K562 (cell line): ENCODE measurements around the gene ACSL6. TPM values are rescaled to one million over a fixed set of nuclear protein-coding genes. Genes with fewer than 3 reads are reported as not detected.

Source experiments
- CBX8 ChIP-seq: fragments of 200-600 bp; sonication (generic); IDR thresholded peaks from 2 replicates; pipeline ENCODE4 v1.6.1; 2012; ENCODE audit warnings: borderline replicate concordance, mixed run types, low read depth, mild to moderate bottlenecking, moderate library complexity, mixed read lengths, low read length, control low read depth, inconsistent platforms; ENCODE audit not compliant: poor library complexity, severe bottlenecking; ENCODE audit errors: extremely low read depth
- CEBPG ChIP-seq, 3 experiments: fragments of 200-800 bp in 1 of 3; sonication (Bioruptor generic) in 1 of 3; sonication (generic) in 1 of 3; formaldehyde crosslinking in 1 of 3; IDR thresholded peaks in 2 of 3; conservative IDR thresholded peaks in 1 of 3; 2 replicates each; pipeline versions ENCODE4 v1.6.1 to v1.8.0; 2016 to 2022; ENCODE audit warnings: missing compliant biosample characterization in 2 of 3, missing genetic modification characterization in 2 of 3, mild to moderate bottlenecking in 1 of 3, missing genetic modification reagents in 1 of 3
- ETS1 ChIP-seq: conservative IDR thresholded peaks from 2 replicates; pipeline ENCODE4 v1.6.1; 2011; ENCODE audit warnings: low read depth, mild to moderate bottlenecking, low read length; ENCODE audit not compliant: control insufficient read depth
- FOXA3 ChIP-seq, 2 experiments: fragments of 450-650 bp in 1 of 2; sonication (generic) in 1 of 2; formaldehyde crosslinking; IDR thresholded peaks in 1 of 2; conservative IDR thresholded peaks in 1 of 2; 2 replicates each; pipeline versions ENCODE4 v1.4.0 to v1.8.0; 2020 to 2022; ENCODE audit warnings: mild to moderate bottlenecking in 2 of 2, missing genetic modification reagents in 1 of 2
- JUND ChIP-seq, 2 experiments: IDR thresholded peaks; 2 replicates in 1 of 2; 3 replicates in 1 of 2; pipeline ENCODE4 v1.6.1; 2011; ENCODE audit warnings: borderline replicate concordance in 2 of 2, low read depth in 2 of 2, low read length in 2 of 2, improper control_type of control experiment in 1 of 2, missing biosample characterization in 1 of 2, missing genetic modification characterization in 1 of 2, missing genetic modification reagents in 1 of 2
- NBN ChIP-seq: fragments of 450-650 bp; IDR thresholded peaks from 2 replicates; pipeline ENCODE4 v1.6.1; 2016; ENCODE audit warnings: low read depth, mild to moderate bottlenecking
- RNF2 ChIP-seq: sonication (generic); IDR thresholded peaks from 2 replicates; pipeline ENCODE4 v1.6.1; 2016
- YBX1 ChIP-seq: fragments of 450-650 bp; IDR thresholded peaks from 2 replicates; pipeline ENCODE4 v1.7.1; 2016; ENCODE audit warnings: mild to moderate bottlenecking
- ZMIZ1 ChIP-seq, 2 experiments: fragments of 150-350 bp in 1 of 2; IDR thresholded peaks; 2 replicates each; pipeline ENCODE4 v1.6.1; 2012 to 2016; ENCODE audit warnings: low read depth in 2 of 2, low read length in 2 of 2, mild to moderate bottlenecking in 1 of 2, moderate library complexity in 1 of 2
- ZNF23 ChIP-seq: fragments of 250-450 bp; sonication (Bioruptor Pico); IDR thresholded peaks from 2 replicates; pipeline ENCODE4 v1.4.0; 2020; ENCODE audit warnings: mild to moderate bottlenecking
- ZNF282 ChIP-seq: sonication (generic); formaldehyde crosslinking; IDR thresholded peaks from 2 replicates; pipeline ENCODE4 v1.8.1; 2023; ENCODE audit warnings: missing genetic modification reagents
- polyA plus RNA-seq, 8 experiments: library from polyadenylated mRNA; depleted of rRNA in 4 of 8; stranded (reverse) in 5 of 8; unstranded in 3 of 8; fragments of >200 nt; fragmentation: Nextera tagmentation in 2 of 8; fragmentation: Illumina TruSeq in 1 of 8; extraction: Ambion mirVana in 2 of 8; extraction: Trizol in 1 of 8; gene quantifications; 2 replicates each; pipeline versions ENCODE4 v1.2.1 to v1.2.3, GENCODE V29; 2011 to 2014; ENCODE audit warnings: inconsistent platforms in 1 of 8, missing spikeins in 1 of 8
- total RNA-seq, 7 experiments: library from RNA; depleted of rRNA in 6 of 7; stranded (reverse); fragments of >200 nt in 6 of 7; fragmentation: Illumina TruSeq in 2 of 7; extraction: Trizol in 2 of 7; gene quantifications; 2 replicates each; pipeline versions ENCODE4 v1.2.1 to v1.2.3, GENCODE V29; 2011 to 2021; ENCODE audit warnings: low replicate concordance in 1 of 7

The ACSL6 gene
- total and polyA plus RNA-seq, 9 of the 15 experiments (the other 6 are each of a cell fraction or from before 2014, with no cell fraction given), result 0.50 to 1.5 (median 0.69) TPM

GRCh38 chr5:131996210-131997025 is 15.0 kb downstream of the ACSL6 start (continued):
- TF ChIP-seq ZNF282 (CRISPR knock-in tag) (no peak), ETS1 (no peak), JUND (IDR thresholded peaks at IDR 0.05; ENCODE audit: borderline replicate concordance, low read depth, low read length) (peak; percentile 58; the same call in 1 of the 2 replicates), JUND (tag; IDR thresholded peaks at IDR 0.05; ENCODE audit: borderline replicate concordance, low read depth, low read length) (peak; percentile 3; the same call in 1 of the 3 replicates), RNF2 (0 out of 2 replicates have a peak, but pooled peaks have one; percentile 68), NBN (peak; percentile 94), CEBPG (CRISPR knock-in tag; IDR thresholded peaks at IDR 0.05) (no peak), CEBPG (tag; conservative IDR thresholded peaks at IDR 0.05 in 1 of 2, IDR thresholded peaks at IDR 0.05 in 1 of 2) (no peak), ZNF23 (CRISPR knock-in tag) (no peak), FOXA3 (CRISPR knock-in tag; conservative IDR thresholded peaks at IDR 0.05 in 1 of 2, IDR thresholded peaks at IDR 0.05 in 1 of 2) (peak; percentile 93 to 94), CBX8 (no peak), ZMIZ1 (IDR thresholded peaks at IDR 0.05; ENCODE audit: low read depth in 2 of 2, low read length in 2 of 2) (peak in 1 of 2 experiments; percentile 93; a peak in 2 of 4 replicates), YBX1 (no peak)
